Activated naive CD8-positive, alpha-beta T cell treated with anti-CD3 and anti-CD28 coated beads for 36 hours (primary cell): ENCODE data around the gene CCL5. TPM values are rescaled to one million over a fixed set of nuclear protein-coding genes. Genes with fewer than 3 reads are reported as not detected.
A peak's percentile ranks its signal among the peaks of the same experiment; 100 is the strongest.

Source experiments
- DNase-seq: peaks from one replicate; pipeline ENCODE4 v3.0.0; 2021
- H3K27ac Mint-ChIP-seq: one replicate; pipeline ENCODE4 v1.8.0; 2022; ENCODE audit warnings: mild to moderate bottlenecking, moderate library complexity, mixed read lengths
- H3K27me3 Mint-ChIP-seq: one replicate; pipeline ENCODE4 v1.8.0; 2022; ENCODE audit warnings: mild to moderate bottlenecking, mixed read lengths
- H3K36me3 Mint-ChIP-seq: one replicate; pipeline ENCODE4 v1.8.0; 2021; ENCODE audit warnings: mild to moderate bottlenecking, mixed read lengths
- H3K4me1 Mint-ChIP-seq: one replicate; pipeline ENCODE4 v1.8.0; 2021; ENCODE audit warnings: mixed read lengths
- H3K4me3 Mint-ChIP-seq: one replicate; pipeline ENCODE4 v1.8.0; 2022; ENCODE audit warnings: mild to moderate bottlenecking, moderate library complexity, mixed read lengths
- H3K9me3 Mint-ChIP-seq: one replicate; pipeline ENCODE4 v1.8.0; 2022; ENCODE audit warnings: mixed read lengths
- total RNA-seq, 2 experiments: library from RNA; stranded (reverse); gene quantifications; one replicate each; pipeline ENCODE4 v1.2.3, GENCODE V29; 2021

CCL5 gene
- 10 to 100 TPM; 16.4 to 18.1 TPM for total RNA-seq

DNA sequence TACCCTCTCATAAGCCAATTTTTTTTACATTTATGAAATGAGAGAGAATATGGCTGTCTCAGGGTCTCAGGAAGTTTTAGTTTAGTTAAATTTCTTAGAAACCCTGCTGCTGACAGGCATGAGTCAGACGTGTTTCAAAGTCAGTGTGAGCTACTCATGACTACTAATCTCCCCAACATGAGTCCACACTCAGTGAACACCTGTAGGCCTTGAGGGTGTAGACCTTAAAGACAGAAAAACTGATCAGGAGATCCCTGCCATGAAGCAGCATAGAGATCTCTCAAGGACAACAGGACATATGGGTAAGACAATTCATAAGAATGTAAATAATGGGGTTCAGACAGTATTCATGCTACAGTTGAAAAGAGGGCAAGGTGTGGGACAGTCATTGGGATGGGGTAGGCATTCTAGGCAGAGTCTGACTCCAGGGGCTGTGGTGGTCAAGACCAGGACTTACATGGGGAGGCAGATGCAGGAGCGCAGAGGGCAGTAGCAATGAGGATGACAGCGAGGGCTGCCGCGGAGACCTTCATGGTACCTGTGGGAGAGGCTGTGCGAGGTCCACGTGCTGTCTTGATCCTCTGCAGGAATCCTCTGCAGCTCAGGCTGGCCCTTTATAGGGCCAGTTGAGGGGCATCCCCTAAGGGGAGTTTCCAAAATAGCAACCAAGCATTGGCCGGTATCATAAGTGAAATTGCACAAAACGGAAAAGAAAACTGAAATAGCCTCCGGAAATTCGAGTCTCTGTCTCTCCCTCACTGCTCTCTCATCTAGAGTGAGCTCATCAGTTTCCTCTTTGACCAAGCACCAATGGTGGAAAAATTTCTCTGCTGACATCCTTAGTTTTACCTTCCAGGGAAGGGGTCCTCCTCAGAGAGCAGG is at the start of gene CCL5:
Gene CCL5, minus strand, starts transcription at position 588 of the 882 bp plus-strand sequence.
- H3K27me3 Mint-ChIP-seq = no peaks in the 10 kb centered on the region
- H3K36me3 Mint-ChIP-seq = peaks cover 4% of the 10 kb centered on the region
- peak within 1 kb of the TSS; percentile 93 for H3K27ac Mint-ChIP-seq
- H3K4me3 Mint-ChIP-seq = peak within 1 kb of the TSS; percentile 71
- H3K9me3 Mint-ChIP-seq = no peaks in the 10 kb centered on the region
- peaks cover 49% of the 10 kb centered on the region for H3K4me1 Mint-ChIP-seq
- DNase-seq = peak; percentile 64

DNA sequence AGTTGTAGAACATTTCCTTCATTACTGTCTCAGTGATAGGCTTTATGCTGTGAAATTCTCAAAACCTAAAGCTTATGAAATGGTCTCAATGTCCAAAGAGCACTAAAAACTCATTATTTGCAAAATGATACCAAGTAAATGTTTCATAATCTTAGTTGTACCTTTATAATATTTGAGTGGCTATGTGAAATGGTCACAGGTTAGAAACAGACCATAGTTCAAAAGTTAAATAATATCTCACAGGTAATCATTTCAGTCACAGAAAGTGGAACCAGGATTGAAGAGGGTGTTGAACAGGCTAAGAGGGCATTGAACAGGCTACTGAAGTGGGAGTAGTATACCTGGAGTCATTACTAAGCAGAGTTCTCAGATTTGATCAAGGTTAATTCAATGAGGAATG is 47.6 kb upstream of the CCL5 start:
- Mint-ChIP-seq H3K27ac (no peak overlapping the region), H3K27me3 (no peaks in the 10 kb centered on the region), H3K9me3 (no peaks in the 10 kb centered on the region), H3K4me1 (peaks cover 24% of the 10 kb centered on the region), H3K4me3 (no peak overlapping the region), H3K36me3 (peaks cover under 1% of the 10 kb centered on the region)
- DNase-seq = no peak

DNA sequence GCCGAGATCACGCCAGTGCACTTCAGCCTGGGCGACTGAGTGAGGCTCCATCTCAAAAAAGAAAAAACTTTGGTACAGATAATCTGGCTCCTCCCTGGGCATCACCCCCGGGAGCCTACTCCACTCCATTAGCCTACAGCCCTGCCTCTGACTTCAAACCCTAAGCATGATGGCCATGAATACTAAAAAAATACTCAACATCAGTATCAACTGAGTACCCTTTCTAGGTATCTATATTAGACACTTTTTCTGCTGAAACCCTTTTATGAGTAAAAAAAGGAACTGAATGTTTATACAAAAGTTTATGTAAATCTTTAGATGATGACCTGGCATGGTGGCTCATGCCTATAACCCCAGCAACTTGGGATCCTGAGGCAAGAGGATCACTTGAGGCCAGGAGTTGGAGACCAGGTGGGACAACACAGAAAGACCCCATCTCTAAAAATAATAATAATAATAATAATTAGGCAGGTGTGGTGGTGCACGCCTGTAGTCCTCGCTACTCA is 43.5 kb upstream of the CCL5 start:
- DNase-seq = no peak
- no peaks in the 10 kb centered on the region for H3K9me3 Mint-ChIP-seq
- no peak overlapping the region for H3K27ac Mint-ChIP-seq
- H3K4me1 Mint-ChIP-seq = peaks cover 16% of the 10 kb centered on the region
- H3K4me3 Mint-ChIP-seq = no peak overlapping the region
- H3K36me3 Mint-ChIP-seq = peaks cover 5% of the 10 kb centered on the region
- H3K27me3 Mint-ChIP-seq = no peaks in the 10 kb centered on the region

DNA sequence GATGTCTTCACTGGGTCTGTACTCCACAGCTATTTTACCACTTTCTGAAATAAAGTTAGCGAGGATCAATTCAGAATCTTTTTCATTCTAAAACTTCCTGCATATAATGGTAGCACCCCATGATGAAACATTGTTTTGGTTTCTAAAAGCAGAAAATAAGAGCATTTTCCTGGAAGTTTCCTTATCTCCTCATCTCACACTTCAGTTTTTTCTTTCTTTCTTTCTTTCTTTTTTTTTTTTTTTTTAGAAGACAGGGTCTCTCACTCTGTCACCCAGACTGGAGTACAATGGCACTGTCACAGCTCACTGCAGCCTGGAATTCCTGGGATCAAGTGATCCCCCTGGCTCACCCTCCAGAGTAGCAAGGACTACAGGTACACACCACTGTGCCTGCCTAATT is 40.1 kb upstream of the CCL5 start:
- H3K27me3 Mint-ChIP-seq = no peaks in the 10 kb centered on the region
- no peak for DNase-seq
- no peaks in the 10 kb centered on the region for H3K9me3 Mint-ChIP-seq
- H3K27ac Mint-ChIP-seq = peak overlapping the region; percentile 27
- peaks cover 11% of the 10 kb centered on the region for H3K4me1 Mint-ChIP-seq
- no peak overlapping the region for H3K4me3 Mint-ChIP-seq
- H3K36me3 Mint-ChIP-seq = peaks cover 5% of the 10 kb centered on the region

DNA sequence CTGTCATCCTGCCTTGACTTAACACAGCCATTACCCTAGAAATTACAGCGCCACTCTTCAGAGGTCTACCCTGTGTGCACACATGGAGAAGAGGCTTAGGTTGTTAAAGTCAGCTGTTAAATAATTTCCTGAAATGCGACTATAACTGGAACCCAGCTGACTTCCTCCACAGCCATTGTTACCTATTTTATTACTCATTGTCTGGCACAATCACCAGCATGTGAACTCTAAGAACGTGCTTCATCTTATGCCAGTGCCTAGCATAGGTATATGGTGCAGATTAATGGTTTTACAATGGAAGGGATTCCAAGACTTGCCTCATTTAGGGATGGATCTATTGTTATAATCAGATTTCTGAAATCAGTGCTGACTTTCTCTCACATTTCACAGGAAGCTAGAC is 38.5 kb upstream of the CCL5 start:
- Mint-ChIP-seq H3K27ac (no peak overlapping the region), H3K4me3 (no peak overlapping the region), H3K4me1 (peaks cover 10% of the 10 kb centered on the region), H3K36me3 (peaks cover 5% of the 10 kb centered on the region), H3K27me3 (no peaks in the 10 kb centered on the region), H3K9me3 (no peaks in the 10 kb centered on the region)
- no peak for DNase-seq

DNA sequence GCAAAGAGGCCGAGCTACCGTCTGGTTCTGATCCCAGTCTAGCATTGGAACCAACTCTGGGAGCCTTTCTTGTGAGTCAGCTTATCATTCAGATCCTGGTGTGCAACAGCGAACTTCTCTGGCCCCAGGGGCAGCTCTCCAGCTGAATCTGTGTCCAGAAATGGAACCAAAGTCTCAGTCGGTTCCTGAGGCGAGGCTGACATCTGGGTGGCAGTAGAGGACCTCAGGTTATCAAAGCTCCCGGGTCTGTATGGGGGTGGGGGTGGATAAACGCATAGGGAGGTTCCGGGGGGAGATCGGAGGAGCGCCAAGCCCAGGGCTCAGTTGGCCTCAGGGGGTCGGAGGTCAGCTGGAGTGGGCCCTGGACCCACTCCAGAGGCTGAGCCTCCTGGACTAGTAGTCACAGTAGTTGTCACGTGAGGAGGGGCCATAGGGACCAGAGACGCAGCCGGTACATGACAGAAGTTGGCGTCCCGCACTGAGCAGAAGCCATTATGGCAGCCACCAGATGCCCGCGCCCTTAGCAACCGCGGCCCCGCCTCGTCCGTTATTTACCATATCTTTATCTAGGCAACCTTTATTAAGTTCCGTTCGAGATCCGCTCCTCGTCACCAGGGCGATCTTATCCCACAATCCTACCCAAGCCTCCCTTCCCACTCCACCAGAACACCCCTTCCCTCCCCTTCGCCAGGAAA is 37.5 kb upstream of the CCL5 start:
- H3K4me3 Mint-ChIP-seq = no peak overlapping the region
- H3K9me3 Mint-ChIP-seq = no peaks in the 10 kb centered on the region
- H3K36me3 Mint-ChIP-seq = peaks cover 6% of the 10 kb centered on the region
- H3K27me3 Mint-ChIP-seq = no peaks in the 10 kb centered on the region
- H3K27ac Mint-ChIP-seq = no peak overlapping the region
- H3K4me1 Mint-ChIP-seq = peaks cover 16% of the 10 kb centered on the region
- no peak for DNase-seq

DNA sequence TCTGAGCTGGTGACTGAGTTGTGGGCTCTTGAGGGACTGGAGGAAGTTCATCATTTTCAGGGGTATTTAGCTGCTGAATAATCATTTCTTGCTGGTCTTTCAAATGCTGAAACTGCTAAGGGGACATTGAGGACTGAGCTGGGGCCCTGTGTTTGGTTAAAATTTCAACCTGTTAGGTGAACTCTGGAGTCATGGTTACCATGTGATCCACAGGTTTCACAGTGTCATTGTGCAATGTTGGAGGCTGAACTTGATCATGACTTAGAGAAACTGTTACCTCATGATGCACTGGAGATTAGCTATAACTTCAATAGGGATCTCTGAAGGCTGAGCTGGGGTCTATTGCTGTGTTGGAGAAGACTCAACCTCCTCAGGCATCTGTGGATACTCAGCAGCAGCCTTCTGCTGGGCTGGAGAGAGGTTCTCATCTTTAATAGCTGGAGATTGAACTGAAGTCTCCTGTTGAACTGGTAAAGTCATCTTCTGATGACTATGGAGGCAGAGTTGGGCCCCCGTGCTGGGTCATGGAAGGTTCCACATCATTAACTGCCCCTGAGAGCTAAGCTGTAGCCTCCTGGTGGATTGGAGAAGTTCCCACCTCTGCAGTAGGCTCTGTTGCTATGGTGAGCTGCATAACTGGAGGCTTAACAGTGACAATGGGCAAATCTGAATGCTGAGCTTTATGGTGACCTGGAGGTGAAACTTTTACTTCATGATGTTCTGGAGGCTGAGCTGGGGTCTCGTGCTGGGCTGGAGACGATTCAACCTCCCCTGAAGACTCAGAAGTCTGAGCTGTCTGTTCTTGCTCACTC is 35.2 kb upstream of the CCL5 start:
- Mint-ChIP-seq H3K27ac (no peak overlapping the region), H3K4me3 (no peak overlapping the region), H3K36me3 (peaks cover 2% of the 10 kb centered on the region), H3K9me3 (no peaks in the 10 kb centered on the region), H3K27me3 (no peaks in the 10 kb centered on the region), H3K4me1 (peaks cover 12% of the 10 kb centered on the region)
- DNase-seq = no peak

DNA sequence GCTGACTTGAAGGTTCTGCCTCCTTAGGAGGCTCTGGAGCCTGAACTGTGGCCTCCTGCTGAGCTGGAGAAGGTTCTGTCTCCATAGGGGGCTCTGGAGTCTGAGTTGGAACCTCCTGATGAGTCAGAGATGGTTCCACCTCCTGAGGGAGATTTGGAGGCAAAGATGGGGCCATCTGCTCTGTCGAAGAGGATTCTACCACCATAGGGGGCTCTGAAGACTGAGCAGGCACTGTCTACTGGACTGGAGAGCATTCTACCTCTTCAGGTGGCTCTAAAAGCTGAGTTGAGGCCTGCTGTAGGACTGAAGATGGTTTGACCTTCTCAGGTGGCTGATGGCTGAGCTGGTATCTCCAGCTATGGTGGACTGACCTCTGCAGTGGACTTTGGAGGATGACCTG is 34.2 kb upstream of the CCL5 start:
- no peak for DNase-seq
- Mint-ChIP-seq H3K4me1 (peaks cover 7% of the 10 kb centered on the region), H3K36me3 (peaks cover 2% of the 10 kb centered on the region), H3K4me3 (no peak overlapping the region), H3K27ac (no peak overlapping the region), H3K27me3 (no peaks in the 10 kb centered on the region), H3K9me3 (no peaks in the 10 kb centered on the region)

DNA sequence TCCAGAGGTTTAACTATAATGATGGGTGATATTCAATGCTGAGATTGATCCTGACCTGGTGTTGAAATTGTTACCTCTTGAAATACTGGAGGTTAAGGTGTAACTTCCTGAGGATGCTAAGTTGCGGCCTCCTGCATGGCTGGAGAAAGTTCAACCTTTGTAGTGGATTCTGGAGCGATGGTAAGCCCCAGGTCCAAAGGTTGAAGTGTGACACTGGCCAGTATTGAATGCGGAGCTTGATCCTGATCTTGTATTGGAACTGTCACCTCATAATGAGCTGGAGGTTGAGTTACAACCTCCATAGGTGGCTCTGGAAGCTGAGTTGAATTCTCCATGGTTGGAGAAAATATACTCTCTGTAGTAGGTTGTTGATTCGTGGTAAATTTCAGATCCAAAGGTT is 33.4 kb upstream of the CCL5 start:
- Mint-ChIP-seq H3K9me3 (no peaks in the 10 kb centered on the region), H3K4me3 (no peak overlapping the region), H3K36me3 (peaks cover 2% of the 10 kb centered on the region), H3K27ac (no peak overlapping the region), H3K27me3 (no peaks in the 10 kb centered on the region), H3K4me1 (peaks cover 7% of the 10 kb centered on the region)
- no peak for DNase-seq

DNA sequence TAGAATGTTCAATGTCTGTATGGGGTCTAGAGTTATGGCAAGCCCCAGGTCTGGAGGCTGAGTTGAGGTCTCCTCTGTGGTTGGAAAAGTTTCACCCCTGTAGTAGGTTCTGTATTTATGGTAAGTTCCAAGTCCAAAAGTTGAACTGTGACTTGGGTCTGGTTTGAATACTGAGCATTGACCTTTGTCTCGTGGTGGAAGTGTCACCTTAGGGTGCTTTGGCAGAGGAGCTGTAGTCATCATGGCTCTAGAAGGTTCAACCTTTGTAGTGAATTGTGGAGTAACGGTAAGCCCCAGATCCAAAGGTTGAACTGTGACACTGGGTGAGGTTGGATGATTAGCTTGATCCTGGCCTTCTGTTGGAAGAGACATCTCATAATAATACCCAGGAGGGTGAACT is 32.8 kb upstream of the CCL5 start:
- no peak overlapping the region for H3K27ac Mint-ChIP-seq
- no peak overlapping the region for H3K4me3 Mint-ChIP-seq
- peaks cover 7% of the 10 kb centered on the region for H3K4me1 Mint-ChIP-seq
- no peaks in the 10 kb centered on the region for H3K9me3 Mint-ChIP-seq
- no peaks in the 10 kb centered on the region for H3K27me3 Mint-ChIP-seq
- DNase-seq = no peak
- H3K36me3 Mint-ChIP-seq = peaks cover 2% of the 10 kb centered on the region

DNA sequence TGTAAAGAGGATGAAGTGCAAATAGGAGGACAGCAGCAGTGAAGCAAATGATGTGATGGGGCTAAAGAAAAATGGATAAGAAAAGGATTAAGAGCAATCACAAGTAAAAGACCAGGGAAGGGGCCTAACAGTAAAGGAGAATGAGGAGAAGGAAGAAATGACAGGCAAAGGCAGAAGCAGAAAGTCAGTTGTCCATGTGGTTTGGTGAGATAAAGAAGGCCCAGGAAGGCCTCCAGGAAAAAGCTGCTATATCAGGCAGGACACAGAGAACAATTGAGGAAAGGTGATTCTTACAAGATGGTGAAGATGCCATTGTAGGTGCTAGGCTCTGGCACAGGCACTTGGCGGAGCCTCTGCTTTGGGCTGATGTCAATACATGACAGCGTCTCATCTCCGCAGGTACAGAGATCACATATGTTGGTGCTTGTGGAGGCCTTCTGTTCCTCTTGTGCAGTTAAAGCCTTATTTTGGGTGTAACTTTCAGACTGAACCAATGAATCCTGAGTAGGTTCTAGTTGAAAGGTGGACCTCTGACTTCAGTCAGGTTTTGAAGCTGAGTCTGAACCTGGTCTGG is 32.3 kb upstream of the CCL5 start:
- Mint-ChIP-seq H3K9me3 (no peaks in the 10 kb centered on the region), H3K27me3 (no peaks in the 10 kb centered on the region), H3K36me3 (peaks cover 2% of the 10 kb centered on the region), H3K4me1 (peaks cover 7% of the 10 kb centered on the region), H3K27ac (no peak overlapping the region), H3K4me3 (no peak overlapping the region)
- no peak for DNase-seq

DNA sequence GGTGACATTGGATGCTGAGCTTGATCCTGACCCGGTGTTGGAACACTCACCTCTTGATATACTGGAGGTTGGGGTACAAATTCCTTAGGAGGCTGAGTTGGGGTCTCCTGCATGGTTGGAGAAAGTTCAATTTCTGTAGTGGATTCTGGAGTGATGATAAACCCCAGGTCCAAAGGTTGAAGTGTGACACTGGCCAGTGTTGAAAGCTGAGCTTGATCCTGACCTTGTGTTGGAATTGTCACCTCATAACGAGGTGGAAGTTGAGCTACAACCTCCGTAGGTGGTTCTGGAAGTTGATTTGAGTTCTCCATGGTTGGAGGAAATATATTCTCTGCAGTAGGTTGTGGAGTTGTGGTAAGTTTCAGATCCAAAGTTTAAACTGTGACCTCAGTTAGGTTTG is 29.2 kb upstream of the CCL5 start:
- no peaks in the 10 kb centered on the region for H3K9me3 Mint-ChIP-seq
- H3K4me1 Mint-ChIP-seq = peaks cover 7% of the 10 kb centered on the region
- peaks cover 4% of the 10 kb centered on the region for H3K27me3 Mint-ChIP-seq
- H3K4me3 Mint-ChIP-seq = no peak overlapping the region
- no peak for DNase-seq
- peaks cover 2% of the 10 kb centered on the region for H3K36me3 Mint-ChIP-seq
- no peak overlapping the region for H3K27ac Mint-ChIP-seq

DNA sequence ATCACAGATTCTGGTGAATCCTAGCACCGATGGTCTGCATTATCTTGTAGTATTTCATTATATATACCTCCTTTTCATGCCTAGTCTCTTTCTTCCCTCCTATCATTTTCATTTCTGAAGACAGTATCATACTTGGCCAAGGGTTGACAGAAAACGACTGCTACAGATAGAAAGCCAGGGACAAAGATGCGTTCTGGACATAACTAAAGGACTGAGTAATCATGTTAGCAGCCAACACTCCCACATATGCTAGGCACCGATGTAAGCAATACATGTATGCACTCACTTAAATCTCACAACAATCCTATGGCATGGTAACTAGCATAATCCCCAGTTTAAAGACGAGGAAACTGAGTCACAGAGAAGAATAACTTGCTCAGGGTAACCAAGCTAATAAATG is 27.5 kb upstream of the CCL5 start:
- no peak overlapping the region for H3K4me3 Mint-ChIP-seq
- H3K27ac Mint-ChIP-seq = no peak overlapping the region
- no peak for DNase-seq
- H3K9me3 Mint-ChIP-seq = no peaks in the 10 kb centered on the region
- no peaks in the 10 kb centered on the region for H3K4me1 Mint-ChIP-seq
- no peaks in the 10 kb centered on the region for H3K36me3 Mint-ChIP-seq
- peaks cover 4% of the 10 kb centered on the region for H3K27me3 Mint-ChIP-seq

DNA sequence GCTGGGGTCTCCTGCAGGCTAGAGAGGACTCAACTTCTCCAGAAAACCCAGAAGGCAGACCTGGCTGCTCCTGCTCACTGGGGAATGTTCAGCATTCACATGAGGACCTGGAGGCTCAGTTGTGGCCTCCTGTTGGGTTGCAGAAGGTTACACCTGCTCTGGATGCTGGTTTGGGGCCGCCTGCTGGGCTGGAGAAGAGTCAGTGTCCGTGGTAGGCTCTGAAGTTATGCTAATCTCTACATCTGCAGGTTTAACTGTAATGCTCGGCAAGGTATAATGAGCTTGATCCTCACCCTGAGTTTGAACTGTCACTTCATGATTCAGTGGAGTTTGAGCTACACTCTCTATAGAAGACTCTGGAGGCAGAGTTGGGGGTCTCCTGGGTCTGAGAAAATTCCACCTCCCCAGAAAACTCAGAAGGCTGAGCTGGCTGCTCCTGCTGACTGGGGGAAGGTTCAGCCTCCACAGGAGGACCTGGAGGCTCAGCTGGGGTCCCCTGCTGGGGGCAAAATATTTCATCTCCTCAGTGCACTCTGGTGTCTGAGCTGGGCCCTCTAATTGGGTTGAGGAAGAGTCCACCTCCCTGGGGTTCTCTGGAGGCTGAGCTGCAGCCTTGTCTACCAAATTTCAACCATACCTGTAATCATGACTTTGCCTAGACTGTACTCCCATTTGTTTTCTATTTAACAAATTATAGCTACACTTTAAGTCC is 26.9 kb upstream of the CCL5 start:
- no peaks in the 10 kb centered on the region for H3K36me3 Mint-ChIP-seq
- H3K9me3 Mint-ChIP-seq = no peaks in the 10 kb centered on the region
- no peak overlapping the region for H3K27ac Mint-ChIP-seq
- no peaks in the 10 kb centered on the region for H3K4me1 Mint-ChIP-seq
- H3K27me3 Mint-ChIP-seq = peaks cover 4% of the 10 kb centered on the region
- no peak for DNase-seq
- H3K4me3 Mint-ChIP-seq = no peak overlapping the region
